Measurements from ENCODE around the gene HOXB2.

HOXB2 gene

GRCh38 chr17:48551596-48552465 is 6.9 kb upstream of the HOXB2 start:
- in situ Hi-C loops (cut with MboI; ENCODE audit: low pct_unique_long_range_greater_than_20kb, low sequenced_read_pairs, unreplicated experiment): no loop called here

GRCh38 chr17:48551214-48551555 is 6.3 kb upstream of the HOXB2 start:
- no peak for DNase-seq (ENCODE audit: low spot score)
- in situ Hi-C loops (cut with MboI; ENCODE audit: low pct_unique_long_range_greater_than_20kb, low sequenced_read_pairs, unreplicated experiment): no loop called here
- TF ChIP-seq, protein P1, sequence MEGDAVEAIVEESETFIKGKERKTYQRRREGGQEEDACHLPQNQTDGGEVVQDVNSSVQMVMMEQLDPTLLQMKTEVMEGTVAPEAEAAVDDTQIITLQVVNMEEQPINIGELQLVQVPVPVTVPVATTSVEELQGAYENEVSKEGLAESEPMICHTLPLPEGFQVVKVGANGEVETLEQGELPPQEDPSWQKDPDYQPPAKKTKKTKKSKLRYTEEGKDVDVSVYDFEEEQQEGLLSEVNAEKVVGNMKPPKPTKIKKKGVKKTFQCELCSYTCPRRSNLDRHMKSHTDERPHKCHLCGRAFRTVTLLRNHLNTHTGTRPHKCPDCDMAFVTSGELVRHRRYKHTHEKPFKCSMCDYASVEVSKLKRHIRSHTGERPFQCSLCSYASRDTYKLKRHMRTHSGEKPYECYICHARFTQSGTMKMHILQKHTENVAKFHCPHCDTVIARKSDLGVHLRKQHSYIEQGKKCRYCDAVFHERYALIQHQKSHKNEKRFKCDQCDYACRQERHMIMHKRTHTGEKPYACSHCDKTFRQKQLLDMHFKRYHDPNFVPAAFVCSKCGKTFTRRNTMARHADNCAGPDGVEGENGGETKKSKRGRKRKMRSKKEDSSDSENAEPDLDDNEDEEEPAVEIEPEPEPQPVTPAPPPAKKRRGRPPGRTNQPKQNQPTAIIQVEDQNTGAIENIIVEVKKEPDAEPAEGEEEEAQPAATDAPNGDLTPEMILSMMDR (IDR thresholded peaks at IDR 0.05; ENCODE audit: extremely low read depth, insufficient read depth, missing control alignments): no peak

More at GRCh38 chr17:48551596-48552465, 6.9 kb upstream of the HOXB2 start:
- DNase-seq (ENCODE audit: low spot score): no peak
- TF ChIP-seq, protein P1 (IDR thresholded peaks at IDR 0.05; ENCODE audit: extremely low read depth, insufficient read depth, missing control alignments): no peak

DNA sequence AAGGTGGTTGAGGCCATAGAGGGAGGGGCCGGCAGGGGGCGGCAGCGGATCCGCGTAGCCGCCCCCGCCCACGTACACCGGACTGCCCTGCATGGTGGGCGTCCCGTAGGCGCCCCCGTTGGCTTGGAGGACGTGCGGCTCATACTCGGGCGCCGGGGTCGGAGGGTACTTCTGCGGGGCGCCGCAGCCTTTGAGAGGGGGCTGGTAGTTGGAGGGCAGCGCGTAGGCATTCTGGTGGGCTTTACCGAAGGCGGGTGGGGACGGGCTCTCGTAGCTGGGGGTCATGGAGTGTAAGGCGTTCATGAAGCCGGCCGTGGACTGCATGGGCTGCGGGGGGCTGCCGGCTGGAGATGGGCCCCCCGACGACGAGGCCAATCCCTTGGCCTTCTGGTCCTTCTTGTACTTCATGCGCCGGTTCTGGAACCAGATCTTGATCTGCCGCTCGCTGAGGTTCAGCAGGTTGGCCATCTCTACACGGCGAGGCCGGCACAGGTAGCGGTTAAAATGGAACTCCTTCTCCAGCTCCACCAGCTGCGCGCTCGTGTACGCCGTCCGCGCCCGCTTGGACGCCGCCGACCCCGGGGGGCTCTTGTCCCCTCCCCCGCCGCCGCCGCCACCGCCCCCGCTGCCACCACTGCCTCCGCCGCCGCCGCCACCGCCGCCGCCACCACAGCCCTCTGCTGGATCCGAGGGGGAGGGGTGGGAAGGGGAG is 5.7 kb upstream of the HOXB2 start:
- DNase-seq (ENCODE audit: low spot score): no peak
- TF ChIP-seq, protein P1 (IDR thresholded peaks at IDR 0.05; ENCODE audit: extremely low read depth, insufficient read depth, missing control alignments): no peak
- in situ Hi-C loops (cut with MboI; ENCODE audit: low pct_unique_long_range_greater_than_20kb, low sequenced_read_pairs, unreplicated experiment): no loop called here

- DNase-seq (ENCODE audit: low spot score): no peak
- TF ChIP-seq, protein P1 (IDR thresholded peaks at IDR 0.05; ENCODE audit: extremely low read depth, insufficient read depth, missing control alignments): no peak
- in situ Hi-C loops (cut with MboI; ENCODE audit: low pct_unique_long_range_greater_than_20kb, low sequenced_read_pairs, unreplicated experiment): no loop called here
These were observed 5.1 kb upstream of the HOXB2 start for GRCh38 chr17:48549914-48550501.

- TF ChIP-seq, protein P1 (IDR thresholded peaks at IDR 0.05; ENCODE audit: extremely low read depth, insufficient read depth, missing control alignments): no peak
- in situ Hi-C loops (cut with MboI; ENCODE audit: low pct_unique_long_range_greater_than_20kb, low sequenced_read_pairs, unreplicated experiment): no loop called here
- DNase-seq (ENCODE audit: low spot score): no peak
These were observed 4.3 kb upstream of the HOXB2 start for GRCh38 chr17:48549281-48549630.

DNA sequence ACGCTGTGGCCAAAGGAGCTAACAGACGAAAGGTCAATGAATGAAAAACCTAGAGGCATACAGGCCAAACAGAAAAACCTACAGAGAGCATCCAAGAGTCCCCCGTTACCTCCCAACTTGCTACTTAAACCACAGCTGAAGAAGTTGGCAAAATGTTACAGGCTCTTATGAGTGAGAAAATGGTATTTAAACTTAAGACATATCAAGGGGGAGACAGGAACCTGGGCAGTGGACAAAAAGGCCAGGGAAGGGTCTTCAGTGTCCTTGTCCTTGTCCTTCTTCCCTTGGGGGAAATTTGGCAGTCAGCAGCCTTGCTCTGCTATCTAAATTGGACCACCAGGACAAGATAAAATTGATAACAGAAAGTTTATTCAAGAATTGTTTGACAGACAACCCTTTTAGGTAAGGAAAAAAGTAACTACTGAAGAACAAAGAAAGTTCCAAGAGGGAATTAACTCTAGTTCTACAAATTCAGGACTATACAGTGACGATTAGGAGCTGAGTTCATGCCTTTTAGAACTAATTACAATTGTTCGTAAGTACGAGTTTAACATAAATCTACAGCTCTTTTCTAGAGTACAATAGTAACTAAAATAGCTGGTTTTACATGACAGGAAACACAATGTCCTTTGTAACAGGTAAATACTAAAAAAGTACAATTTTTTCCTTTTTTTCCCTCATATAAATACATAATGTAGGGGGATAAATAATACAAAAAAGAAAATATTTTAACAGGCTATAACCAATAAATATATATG is 3.8 kb upstream of the HOXB2 start:
- DNase-seq (ENCODE audit: low spot score): no peak
- in situ Hi-C loops (cut with MboI; ENCODE audit: low pct_unique_long_range_greater_than_20kb, low sequenced_read_pairs, unreplicated experiment): no loop called here
- TF ChIP-seq, protein P1 (IDR thresholded peaks at IDR 0.05; ENCODE audit: extremely low read depth, insufficient read depth, missing control alignments): no peak
